Ovary (tissue), 9 donors: Measurements from ENCODE around the gene PFKL. TPM values are rescaled to one million over a fixed set of nuclear protein-coding genes. Genes with fewer than 3 reads are reported as not detected.

Experiments
- DNase-seq, 5 donors: peaks; one replicate each; pipeline ENCODE4 v3.0.0-alpha.2; 2019 to 2020
- H3K27ac ChIP-seq, 2 donors: fragments of 200-600 bp; one replicate each; pipeline versions ENCODE4 v1.5.1 to v1.8.0; 2019 to 2022
- H3K27me3 ChIP-seq: fragments of 200-600 bp; one replicate; pipeline ENCODE4 v1.8.0; 2022
- H3K36me3 ChIP-seq: fragments of 200-600 bp; sonication (generic); one replicate; pipeline ENCODE4 v1.5.1; 2019
- H3K4me1 ChIP-seq: one replicate; pipeline ENCODE4 v1.8.1; 2013; ENCODE audit warnings: mild to moderate bottlenecking, moderate library complexity; ENCODE audit not compliant: insufficient read depth
- H3K4me3 ChIP-seq: fragments of 200-600 bp; sonication (generic); one replicate; pipeline ENCODE4 v1.5.1; 2017
- H3K9me3 ChIP-seq, 2 donors: fragments of 200-600 bp in 1 of 2; sonication (generic) in 1 of 2; one replicate each; pipeline versions ENCODE4 v1.5.1 to v1.8.1; 2013 to 2019; ENCODE audit warnings: mild to moderate bottlenecking in 1 of 2, moderate library complexity in 1 of 2
- CTCF ChIP-seq, 3 donors: fragments of 450-650 bp in 2 of 3; fragments of 200-600 bp in 1 of 3; IDR thresholded peaks; one replicate each; pipeline versions ENCODE4 v1.5.1 to v1.8.0; 2016 to 2022; ENCODE audit warnings: antibody characterized with exemption in 3 of 3, mild to moderate bottlenecking in 1 of 3
- EP300 ChIP-seq: sonication (generic); formaldehyde crosslinking; IDR thresholded peaks from one replicate; pipeline ENCODE4 v1.6.1; 2017; ENCODE audit warnings: antibody characterized with exemption
- POLR2A ChIP-seq: fragments of 450-650 bp; IDR thresholded peaks from one replicate; pipeline ENCODE4 v1.6.1; 2017; ENCODE audit warnings: antibody characterized with exemption, mild to moderate bottlenecking, moderate library complexity
- WGBS, 3 donors: extraction: QIAGEN DNeasy Blood & Tissue Kit in 1 of 3; methylation state at CpG; one replicate each; pipeline versions ENCODE4 v1.1.5 to v1.1.7; 2013 to 2017; 5-methylcytosine and 5-hydroxymethylcytosine counted together
- intact Hi-C, 4 donors: fragments of 100-400 bp; cut with DNase I; formaldehyde crosslinking; loops; one replicate each; pipeline versions ENCODE4 v1.11.0 to v1.15.1; 2022 to 2023
- polyA plus RNA-seq, 2 donors: library from polyadenylated mRNA; stranded (reverse); fragments of 200-250 nt in 1 of 2; fragments of 350-450 nt in 1 of 2; fragmentation: Illumina TruSeq in 1 of 2; extraction: RNeasy Lipid Tissue Mini Kit (QIAGEN cat#74804) in 1 of 2; gene quantifications; one replicate each; pipeline ENCODE4 v1.2.3, GENCODE V29; 2013 to 2014
- total RNA-seq, 7 donors: library from RNA; depleted of rRNA in 2 of 7; stranded (reverse); fragments of >200 nt in 2 of 7; fragmentation: NEBNext Ultra II Directional in 3 of 7; extraction: Animal tissue kit (Norgen Biotek cat#: 25700) in 3 of 7; gene quantifications; one replicate each; pipeline versions ENCODE4 v1.1.0 to v1.2.4, GENCODE V29; 2016 to 2023
- donor health status: DM: no; HTN: no; CAD: no; lungs with moderate emphysema.
- donor health status: DM: no; HTN: no; CAD: no.
- donor health status: Bipolar disorder and iron deficiency.
- donor health status: DM: yes; HTN: yes; CAD: no.
- donor health status: DM: no; HTN: no; CAD: no.
- donor health status: DM: yes; HTN: yes; CAD: no.

The PFKL gene
- total and polyA plus RNA-seq, 9 donors = 12.6 to 104 (median 81.8) TPM

GRCh38 chr21:44293551-44294231 is 6.2 kb upstream of the PFKL start:
- TF ChIP-seq EP300 = no peak
- no peak for TF ChIP-seq CTCF (IDR thresholded peaks at IDR 0.05)
- TF ChIP-seq POLR2A = no peak

GRCh38 chr21:44294391-44295162 is 5.3 kb upstream of the PFKL start:
- DNase-seq = peak; percentile 62 to 83 (median 69)
- WGBS, 3 donors = 24 to 31% (median 28%) methylated on average over 21 to 26 of the region's 26 CpGs
- Histone ChIP-seq H3K36me3 (no peaks in the 10 kb centered on the region), H3K27ac (no peak overlapping the region), H3K4me3 (no peak overlapping the region), H3K9me3 (no peaks in the 10 kb centered on the region), H3K4me1 (no peaks in the 10 kb centered on the region), H3K27me3 (no peaks in the 10 kb centered on the region)
- TF ChIP-seq POLR2A (no peak), CTCF (IDR thresholded peaks at IDR 0.05) (no peak), EP300 (no peak)
- intact Hi-C loops = loop anchor here in 2 of 4 donors (5.0 to 10.0 kb wide), 3 partner anchors 43 to 482 kb away; partner anchors contain the start of gene CFAP410 (in 1 of the 2)

More at GRCh38 chr21:44293551-44294231, 6.2 kb upstream of the PFKL start:
- Histone ChIP-seq H3K36me3 (no peaks in the 10 kb centered on the region), H3K4me3 (no peak overlapping the region), H3K4me1 (no peaks in the 10 kb centered on the region), H3K27me3 (no peaks in the 10 kb centered on the region), H3K9me3 (no peaks in the 10 kb centered on the region), H3K27ac (no peak overlapping the region)
- intact Hi-C loops = loop anchor here in 1 of 4 donors (10.0 kb wide), 1 partner anchor 479 kb away; no protein-coding TSS in a partner anchor
- WGBS, 3 donors = 85 to 89% (median 86%) methylated on average over 33 of the region's 33 CpGs
- DNase-seq = peak in 1 of 5 donors; percentile 21

GRCh38 chr21:44295163-44295573 is 4.7 kb upstream of the PFKL start:
- H3K4me3 ChIP-seq = no peak overlapping the region
- no peaks in the 10 kb centered on the region for H3K27me3 ChIP-seq
- no peak overlapping the region for H3K27ac ChIP-seq
- intact Hi-C loops = loop anchor here in 2 of 4 donors (5.0 to 10.0 kb wide), 3 partner anchors 42 to 483 kb away; partner anchors contain the start of gene CFAP410 (in 1 of the 2)
- H3K4me1 ChIP-seq = no peaks in the 10 kb centered on the region
- WGBS, 3 donors = 57 to 72% (median 60%) methylated on average over 13 to 14 of the region's 14 CpGs
- H3K36me3 ChIP-seq = no peaks in the 10 kb centered on the region
- TF ChIP-seq POLR2A = no peak
- TF ChIP-seq CTCF (IDR thresholded peaks at IDR 0.05) = no peak
- no peak for TF ChIP-seq EP300
- H3K9me3 ChIP-seq = no peaks in the 10 kb centered on the region
- no peak for DNase-seq

- H3K4me3 ChIP-seq = no peak overlapping the region
- H3K27me3 ChIP-seq = no peaks in the 10 kb centered on the region
- H3K9me3 ChIP-seq = no peaks in the 10 kb centered on the region
- no peak overlapping the region for H3K27ac ChIP-seq
- WGBS, 3 donors = 51 to 71% (median 56%) methylated on average over 9 to 10 of the region's 10 CpGs
- DNase-seq = no peak
- H3K4me1 ChIP-seq = peaks cover under 1% of the 10 kb centered on the region
- TF ChIP-seq CTCF (IDR thresholded peaks at IDR 0.05) (no peak), POLR2A (no peak), EP300 (no peak)
- intact Hi-C loops = loop anchor here in 2 of 4 donors (5.0 to 10.0 kb wide), 3 partner anchors 42 to 483 kb away; partner anchors contain the start of gene CFAP410 (in 1 of the 2)
- H3K36me3 ChIP-seq = no peaks in the 10 kb centered on the region
Measured at GRCh38 chr21:44295646-44296045, 4.2 kb upstream of the PFKL start.
